A549 (cell line): ENCODE measurements around the gene FLVCR2.

Experiments used
- BCL3 ChIP-seq: fragments of >200 bp; sonication (Bioruptor Twin); formaldehyde crosslinking; IDR thresholded peaks from 3 replicates; pipeline ENCODE4 v1.6.1; 2016
- BHLHE40 ChIP-seq: IDR thresholded peaks from 2 replicates; pipeline ENCODE4 v1.6.1; 2012; ENCODE audit warnings: low read depth, low read length, inconsistent platforms
- MAX ChIP-seq: IDR thresholded peaks from 2 replicates; pipeline ENCODE4 v1.6.1; 2012
- NR3C1 ChIP-seq: fragments of >200 bp; sonication (Bioruptor Twin); formaldehyde crosslinking; IDR thresholded peaks from 3 replicates; pipeline ENCODE4 v1.6.1; 2017
- USF2 ChIP-seq: fragments of 450-650 bp; IDR thresholded peaks from 2 replicates; pipeline ENCODE4 v1.6.1; 2014; ENCODE audit warnings: antibody characterized with exemption

GRCh38 chr14:75561013-75561432 is 17.4 kb upstream of the FLVCR2 start:
- no peak for TF ChIP-seq BHLHE40
- no peak for TF ChIP-seq MAX
- TF ChIP-seq USF2: no peak
- no peak for TF ChIP-seq NR3C1
- no peak for TF ChIP-seq BCL3
